ENCODE results near the gene MAP1B.

DNA sequence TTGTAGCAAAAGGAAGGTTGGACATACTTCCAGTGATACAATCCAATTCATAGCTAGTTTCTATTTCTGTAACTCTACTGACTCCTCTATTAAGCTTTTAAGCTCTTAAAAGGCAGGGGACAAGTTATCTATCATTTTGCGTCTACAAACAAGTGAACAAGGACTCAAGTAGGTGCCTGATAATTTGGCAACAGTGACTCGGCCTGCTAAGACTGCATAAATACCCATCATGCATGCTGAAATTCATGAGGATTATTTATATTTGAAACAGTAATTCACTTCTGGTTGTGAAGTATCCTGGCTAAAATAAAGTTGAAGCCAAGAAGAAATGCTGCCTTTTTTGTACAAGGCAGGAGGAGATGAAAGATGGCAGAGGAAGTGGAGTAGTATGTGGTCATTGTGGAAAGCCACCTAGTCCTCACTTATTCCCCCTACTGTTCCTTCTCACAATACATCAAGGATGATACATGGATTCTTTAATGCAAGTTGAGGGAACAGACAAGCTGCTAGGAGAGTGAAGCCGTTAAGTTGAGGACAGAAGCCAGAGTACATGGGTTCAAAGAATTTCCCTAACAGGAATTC lies 138.8 kb downstream of the MAP1B start:
- no peak for TF ChIP-seq EZH2phosphoT487 (IDR thresholded peaks at IDR 0.05)
- TF ChIP-seq, protein P1, sequence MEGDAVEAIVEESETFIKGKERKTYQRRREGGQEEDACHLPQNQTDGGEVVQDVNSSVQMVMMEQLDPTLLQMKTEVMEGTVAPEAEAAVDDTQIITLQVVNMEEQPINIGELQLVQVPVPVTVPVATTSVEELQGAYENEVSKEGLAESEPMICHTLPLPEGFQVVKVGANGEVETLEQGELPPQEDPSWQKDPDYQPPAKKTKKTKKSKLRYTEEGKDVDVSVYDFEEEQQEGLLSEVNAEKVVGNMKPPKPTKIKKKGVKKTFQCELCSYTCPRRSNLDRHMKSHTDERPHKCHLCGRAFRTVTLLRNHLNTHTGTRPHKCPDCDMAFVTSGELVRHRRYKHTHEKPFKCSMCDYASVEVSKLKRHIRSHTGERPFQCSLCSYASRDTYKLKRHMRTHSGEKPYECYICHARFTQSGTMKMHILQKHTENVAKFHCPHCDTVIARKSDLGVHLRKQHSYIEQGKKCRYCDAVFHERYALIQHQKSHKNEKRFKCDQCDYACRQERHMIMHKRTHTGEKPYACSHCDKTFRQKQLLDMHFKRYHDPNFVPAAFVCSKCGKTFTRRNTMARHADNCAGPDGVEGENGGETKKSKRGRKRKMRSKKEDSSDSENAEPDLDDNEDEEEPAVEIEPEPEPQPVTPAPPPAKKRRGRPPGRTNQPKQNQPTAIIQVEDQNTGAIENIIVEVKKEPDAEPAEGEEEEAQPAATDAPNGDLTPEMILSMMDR (IDR thresholded peaks at IDR 0.05) = no peak
- TF ChIP-seq EZH2 (IDR thresholded peaks at IDR 0.05) = no peak
